DOHH2 (cell line): ENCODE results near the gene HOXB6.

Experiments used
- H3F3A ChIP-seq: fragments of 200-600 bp; sonication (generic), shearing (Covaris generic); 2 replicates; pipeline ENCODE4 v1.6.0; 2016; ENCODE audit warnings: antibody characterized with exemption, mild to moderate bottlenecking; ENCODE audit not compliant: control insufficient read depth, insufficient read depth
- H3K27ac ChIP-seq: fragments of 200-600 bp; sonication (generic); 2 replicates; pipeline ENCODE4 v1.5.1; 2014; ENCODE audit warnings: low read depth, mild to moderate bottlenecking, low read length, moderate library complexity
- H3K27me3 ChIP-seq: fragments of 200-600 bp; sonication (generic); 2 replicates; pipeline ENCODE4 v1.6.1; 2014; ENCODE audit warnings: mild to moderate bottlenecking, low read length, mixed read lengths; ENCODE audit not compliant: control insufficient read depth
- H3K36me3 ChIP-seq: fragments of 200-600 bp; sonication (generic); 2 replicates; pipeline ENCODE4 v1.6.1; 2014; ENCODE audit warnings: mild to moderate bottlenecking, low read length, moderate library complexity, mixed read lengths; ENCODE audit not compliant: control insufficient read depth
- H3K4me1 ChIP-seq: fragments of 200-600 bp; sonication (generic); 2 replicates; pipeline ENCODE4 v1.6.1; 2014; ENCODE audit warnings: mild to moderate bottlenecking, low read length, mixed read lengths; ENCODE audit not compliant: control insufficient read depth
- H3K4me2 ChIP-seq: fragments of 200-600 bp; sonication (generic); 2 replicates; pipeline ENCODE4 v1.6.0; 2014; ENCODE audit warnings: mild to moderate bottlenecking, low read length, moderate library complexity
- H3K4me3 ChIP-seq: fragments of 200-600 bp; sonication (generic); 2 replicates; pipeline ENCODE4 v1.5.1; 2014; ENCODE audit warnings: mild to moderate bottlenecking, low read length, mixed read lengths
- H3K79me2 ChIP-seq: fragments of 200-600 bp; sonication (generic); 2 replicates; pipeline ENCODE4 v1.6.1; 2014; ENCODE audit warnings: mild to moderate bottlenecking, low read length, mixed read lengths; ENCODE audit not compliant: control insufficient read depth
- H3K9me2 ChIP-seq: fragments of 200-600 bp; sonication (generic); replicated peaks from 2 replicates; pipeline ENCODE4 v1.6.1; 2014; ENCODE audit warnings: mild to moderate bottlenecking, low read length, mixed read lengths; ENCODE audit not compliant: control insufficient read depth
- H3K9me3 ChIP-seq: fragments of 200-600 bp; sonication (generic); 2 replicates; pipeline ENCODE4 v1.6.1; 2014; ENCODE audit warnings: antibody characterized with exemption, low read length, mixed read lengths; ENCODE audit not compliant: control insufficient read depth, insufficient read depth
- H4K20me1 ChIP-seq: fragments of 200-600 bp; sonication (generic); 2 replicates; pipeline ENCODE4 v1.6.0; 2014; ENCODE audit warnings: low read depth, mild to moderate bottlenecking, antibody characterized with exemption, low read length, moderate library complexity; ENCODE audit not compliant: control insufficient read depth, insufficient read depth
- EZH2phosphoT487 ChIP-seq: fragments of 200-600 bp; sonication (generic); IDR thresholded peaks from 2 replicates; pipeline ENCODE4 v1.6.1; 2017; ENCODE audit warnings: borderline replicate concordance, mild to moderate bottlenecking, antibody characterized with exemption, low read length, moderate library complexity, mixed read lengths
- TF ChIP-seq, protein P1 (sequence below): fragments of 200-600 bp; sonication (generic); IDR thresholded peaks from one replicate; pipeline ENCODE4 v1.5.1; 2014; ENCODE audit warnings: antibody characterized with exemption, mild to moderate bottlenecking, low read depth, low read length; ENCODE audit not compliant: poor library complexity, severe bottlenecking

HOXB6 gene

DNA sequence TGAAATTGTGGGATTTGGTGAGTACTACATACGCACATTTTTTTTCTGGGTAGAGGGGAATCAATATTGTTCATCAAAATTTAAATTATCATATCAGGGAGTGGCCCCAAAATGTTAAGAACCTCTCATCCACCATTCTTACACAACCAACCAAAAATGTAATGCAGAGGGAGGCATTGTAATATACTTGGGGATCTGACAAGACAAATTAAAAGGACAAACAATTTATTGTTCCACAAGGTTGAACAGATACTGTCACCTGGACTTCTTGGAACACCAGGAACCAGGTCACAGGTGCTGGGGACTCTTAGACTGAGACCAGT, 36.0 kb upstream of the HOXB6 start:
- no peak for TF ChIP-seq EZH2phosphoT487
- TF ChIP-seq, protein P1, sequence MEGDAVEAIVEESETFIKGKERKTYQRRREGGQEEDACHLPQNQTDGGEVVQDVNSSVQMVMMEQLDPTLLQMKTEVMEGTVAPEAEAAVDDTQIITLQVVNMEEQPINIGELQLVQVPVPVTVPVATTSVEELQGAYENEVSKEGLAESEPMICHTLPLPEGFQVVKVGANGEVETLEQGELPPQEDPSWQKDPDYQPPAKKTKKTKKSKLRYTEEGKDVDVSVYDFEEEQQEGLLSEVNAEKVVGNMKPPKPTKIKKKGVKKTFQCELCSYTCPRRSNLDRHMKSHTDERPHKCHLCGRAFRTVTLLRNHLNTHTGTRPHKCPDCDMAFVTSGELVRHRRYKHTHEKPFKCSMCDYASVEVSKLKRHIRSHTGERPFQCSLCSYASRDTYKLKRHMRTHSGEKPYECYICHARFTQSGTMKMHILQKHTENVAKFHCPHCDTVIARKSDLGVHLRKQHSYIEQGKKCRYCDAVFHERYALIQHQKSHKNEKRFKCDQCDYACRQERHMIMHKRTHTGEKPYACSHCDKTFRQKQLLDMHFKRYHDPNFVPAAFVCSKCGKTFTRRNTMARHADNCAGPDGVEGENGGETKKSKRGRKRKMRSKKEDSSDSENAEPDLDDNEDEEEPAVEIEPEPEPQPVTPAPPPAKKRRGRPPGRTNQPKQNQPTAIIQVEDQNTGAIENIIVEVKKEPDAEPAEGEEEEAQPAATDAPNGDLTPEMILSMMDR: no peak
- H4K20me1 ChIP-seq: no peaks in the 10 kb centered on the region
- H3K36me3 ChIP-seq: no peaks in the 10 kb centered on the region
- no peaks in the 10 kb centered on the region for H3K9me3 ChIP-seq
- no peak overlapping the region for H3K4me3 ChIP-seq
- no peaks in the 10 kb centered on the region for H3F3A ChIP-seq
- H3K27me3 ChIP-seq: peaks cover 52% of the 10 kb centered on the region
- no peak overlapping the region for H3K4me2 ChIP-seq
- no peaks in the 10 kb centered on the region for H3K79me2 ChIP-seq
- H3K4me1 ChIP-seq: peaks cover 14% of the 10 kb centered on the region
- H3K9me2 ChIP-seq: no peaks in the 10 kb centered on the region
- H3K27ac ChIP-seq: no peak overlapping the region

DNA sequence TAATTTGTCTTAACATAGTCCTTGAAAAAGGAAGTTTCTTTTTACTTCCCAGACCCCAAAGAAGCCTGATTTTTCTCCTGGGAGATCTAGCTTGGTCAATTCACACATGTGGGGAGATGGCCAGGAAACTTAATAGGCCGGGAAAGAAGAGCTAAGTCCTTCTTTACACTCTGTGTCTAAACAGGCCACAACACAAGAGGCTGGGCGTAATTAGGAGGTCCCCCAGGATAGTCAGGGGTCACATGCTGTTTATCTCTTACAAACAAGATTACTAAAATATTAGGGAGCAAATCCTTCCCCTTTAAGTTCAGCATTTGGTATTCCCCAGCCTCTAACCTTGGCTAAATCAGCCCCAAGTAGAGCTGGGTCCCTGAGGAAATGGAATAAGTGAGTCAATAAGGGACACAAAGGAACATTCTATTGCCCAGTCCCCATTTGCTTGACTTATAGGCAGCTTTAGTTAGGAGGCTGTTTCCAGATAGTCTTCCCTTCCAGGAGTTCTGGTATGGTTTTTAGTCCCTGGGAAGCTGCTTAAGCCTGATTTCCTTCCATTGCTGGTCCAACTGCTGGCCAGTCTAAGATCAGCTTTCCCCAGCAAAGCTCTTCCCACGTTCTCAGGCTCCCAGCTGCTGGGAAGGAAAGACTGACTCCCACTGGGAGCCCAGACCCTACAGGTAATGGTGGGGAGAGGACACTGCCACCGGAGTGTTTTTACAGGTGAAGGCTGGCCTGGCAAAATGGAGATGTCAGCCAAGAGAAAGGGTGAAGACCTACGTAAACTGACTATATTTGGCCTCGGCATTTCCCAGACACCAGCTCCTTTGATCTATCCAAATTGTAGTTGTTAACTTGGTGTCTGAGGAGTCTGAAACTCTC, 35.4 kb upstream of the HOXB6 start:
- no peak for TF ChIP-seq EZH2phosphoT487
- TF ChIP-seq, protein P1: no peak
- no peaks in the 10 kb centered on the region for H3F3A ChIP-seq
- no peaks in the 10 kb centered on the region for H4K20me1 ChIP-seq
- no peaks in the 10 kb centered on the region for H3K9me3 ChIP-seq
- H3K36me3 ChIP-seq: no peaks in the 10 kb centered on the region
- H3K4me3 ChIP-seq: no peak overlapping the region
- peaks cover 18% of the 10 kb centered on the region for H3K4me1 ChIP-seq
- no peaks in the 10 kb centered on the region for H3K79me2 ChIP-seq
- H3K9me2 ChIP-seq: no peaks in the 10 kb centered on the region
- peaks cover 56% of the 10 kb centered on the region for H3K27me3 ChIP-seq
- no peak overlapping the region for H3K27ac ChIP-seq
- H3K4me2 ChIP-seq: no peak overlapping the region

GRCh38 chr17:48639136-48639535, 34.4 kb upstream of the HOXB6 start:
- H3K79me2 ChIP-seq: no peaks in the 10 kb centered on the region
- no peaks in the 10 kb centered on the region for H3F3A ChIP-seq
- no peak overlapping the region for H3K4me2 ChIP-seq
- H3K9me3 ChIP-seq: no peaks in the 10 kb centered on the region
- peaks cover 56% of the 10 kb centered on the region for H3K27me3 ChIP-seq
- peaks cover 19% of the 10 kb centered on the region for H3K4me1 ChIP-seq
- TF ChIP-seq EZH2phosphoT487: no peak
- TF ChIP-seq, protein P1: no peak
- H3K9me2 ChIP-seq: no peaks in the 10 kb centered on the region
- no peak overlapping the region for H3K27ac ChIP-seq
- H3K36me3 ChIP-seq: no peaks in the 10 kb centered on the region
- H4K20me1 ChIP-seq: no peaks in the 10 kb centered on the region
- no peak overlapping the region for H3K4me3 ChIP-seq
